T-cell (primary cell): ENCODE measurements around the gene CWC27. TPM values are rescaled to one million over a fixed set of nuclear protein-coding genes. Genes with fewer than 3 reads are reported as not detected.

Experiments used
- ATAC-seq, 4 experiments: fragments of 200-7000 bp in 3 of 4; fragments of 150-1000 bp in 1 of 4; cut with Tn5 transposase; replicated peaks in 1 of 4; 1 replicate in 3 of 4; 2 replicates in 1 of 4; pipeline ENCODE4 v1.10.0; 2021; ENCODE audit warnings: moderate library complexity in 3 of 4, mild to moderate bottlenecking in 2 of 4, moderate number of reproducible peaks in 1 of 4
- CTCF ChIA-PET, 2 donors: fragments of 300-600 bp; sonication (Branson Sonifier 250); formaldehyde crosslinking; loops; one replicate each; lab custom pipeline; 2022; ENCODE audit warnings: antibody characterized with exemption in 2 of 2; lab: Charles Lee
- POLR2A ChIA-PET, 2 donors: fragments of 300-600 bp; sonication (Branson Sonifier 250); formaldehyde crosslinking; loops; one replicate each; lab custom pipeline; 2022; ENCODE audit warnings: antibody characterized with exemption in 2 of 2; lab: Charles Lee
- DNase-seq, 35 experiments: peaks; one replicate each; pipeline versions ENCODE4 v3.0.0 to v3.0.0-alpha.2; 2013 to 2023
- H3K27ac ChIP-seq: one replicate; pipeline ENCODE4 v1.5.1; 2013; ENCODE audit warnings: low read length
- H3K27me3 ChIP-seq, 2 experiments: replicated peaks in 1 of 2; 1 replicate in 1 of 2; 2 replicates in 1 of 2; pipeline versions ENCODE4 v1.6.1 to v1.7.0; 2013; ENCODE audit warnings: low read length in 1 of 2, mixed read lengths in 1 of 2; ENCODE audit not compliant: control insufficient read depth in 2 of 2, insufficient read depth in 2 of 2; ENCODE audit errors: extremely low read depth in 1 of 2
- H3K36me3 ChIP-seq, 2 donors: 1 replicate in 1 of 2; 2 replicates in 1 of 2; pipeline versions ENCODE4 v1.6.1 to v1.7.0; 2013; ENCODE audit warnings: low read length in 1 of 2; ENCODE audit not compliant: control insufficient read depth in 2 of 2, insufficient read depth in 1 of 2; ENCODE audit errors: extremely low read depth in 1 of 2
- H3K4me1 ChIP-seq, 2 experiments: 1 replicate in 1 of 2; 2 replicates in 1 of 2; pipeline versions ENCODE4 v1.6.1 to v1.7.0; 2013; ENCODE audit warnings: low read length in 2 of 2, mixed read lengths in 1 of 2; ENCODE audit not compliant: insufficient read depth in 2 of 2, control insufficient read depth in 1 of 2; ENCODE audit errors: extremely low read depth in 1 of 2
- H3K4me3 ChIP-seq, 2 donors: 1 replicate in 1 of 2; 2 replicates in 1 of 2; pipeline versions ENCODE4 v1.5.1 to v1.7.0; 2013; ENCODE audit warnings: mild to moderate bottlenecking in 2 of 2, low read length in 1 of 2, moderate library complexity in 1 of 2; ENCODE audit not compliant: control insufficient read depth in 1 of 2; ENCODE audit errors: extremely low read depth in 1 of 2
- H3K9me3 ChIP-seq: 2 replicates; pipeline ENCODE4 v1.7.0; 2013
- H3K27ac Mint-ChIP-seq, 2 donors: one replicate each; pipeline ENCODE4 v1.8.0; 2020 to 2021; ENCODE audit warnings: mild to moderate bottlenecking in 2 of 2, mixed read lengths in 2 of 2
- H3K27me3 Mint-ChIP-seq, 2 donors: one replicate each; pipeline ENCODE4 v1.8.0; 2021 to 2022; ENCODE audit warnings: mixed read lengths in 2 of 2
- H3K36me3 Mint-ChIP-seq: one replicate; pipeline ENCODE4 v1.8.0; 2021; ENCODE audit warnings: mixed read lengths
- H3K4me1 Mint-ChIP-seq, 3 donors: one replicate each; pipeline ENCODE4 v1.8.0; 2020 to 2022; ENCODE audit warnings: mixed read lengths in 3 of 3, mild to moderate bottlenecking in 1 of 3
- H3K4me3 Mint-ChIP-seq, 3 donors: one replicate each; pipeline ENCODE4 v1.8.0; 2020 to 2022; ENCODE audit warnings: mild to moderate bottlenecking in 3 of 3, mixed read lengths in 3 of 3, moderate library complexity in 3 of 3
- H3K9me3 Mint-ChIP-seq, 3 donors: one replicate each; pipeline ENCODE4 v1.8.0; 2020 to 2022; ENCODE audit warnings: mixed read lengths in 3 of 3
- WGBS: methylation state at CpG from one replicate; pipeline ENCODE4 v1.1.5; 2013; ENCODE audit warnings: missing lambda C conversion rate; ENCODE audit not compliant: insufficient coverage; 5-methylcytosine and 5-hydroxymethylcytosine counted together
- total RNA-seq, 35 experiments: library from RNA in 6 of 35; stranded (reverse) in 6 of 35; fragments of 120-200 nt in 1 of 35; gene quantifications; one replicate each; pipeline versions ENCODE4 v1.2.1 to v1.2.4 and lab custom pipeline; 2013 to 2026

The CWC27 gene
- total RNA-seq, 5 donors from 2014 or later (not counting 1 experiment from before 2014, with no cell fraction given): 15.5 to 32.3 (median 18.8) TPM

DNA sequence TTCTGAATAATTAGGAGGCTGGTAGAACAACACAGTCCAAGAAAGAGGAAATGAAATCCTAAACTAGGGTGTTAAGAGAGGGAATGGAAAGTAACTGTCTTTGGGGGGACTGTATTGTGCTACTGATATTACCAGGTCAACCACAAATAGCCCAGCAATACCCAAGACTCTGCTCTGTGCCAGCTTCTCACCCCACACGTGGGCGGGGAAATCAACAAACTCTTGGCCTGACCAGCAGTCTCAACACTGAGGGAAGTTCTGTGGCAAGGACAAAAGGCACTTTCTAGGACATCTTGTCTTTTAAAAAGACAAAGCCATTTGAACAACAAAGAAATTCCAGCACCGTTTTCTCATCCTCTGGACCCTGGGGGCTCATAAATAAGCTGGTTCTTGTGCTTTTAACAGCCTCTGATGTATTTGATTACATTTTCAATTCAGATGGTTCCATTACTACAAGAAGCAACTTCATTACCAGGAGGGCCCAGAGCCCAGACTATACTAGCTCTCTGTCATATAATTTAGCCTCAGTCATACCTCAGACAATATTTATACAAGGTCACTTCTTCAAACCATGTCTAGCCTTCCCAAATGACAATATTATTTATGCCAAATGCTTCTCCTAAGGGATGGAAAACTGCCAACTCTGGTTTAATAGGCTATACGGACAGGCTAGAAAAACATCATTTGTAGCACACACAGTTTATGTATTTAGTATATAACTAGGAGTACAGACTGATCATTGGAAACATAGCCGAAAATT lies 297.8 kb downstream of the CWC27 start:
- Mint-ChIP-seq H3K4me3 (no peak overlapping the region), H3K4me1 (no peaks in the 10 kb centered on the region), H3K36me3 (no peaks in the 10 kb centered on the region), H3K27me3 (peaks cover 8 to 12% of the 10 kb centered on the region in 2 donors), H3K9me3 (no peaks in the 10 kb centered on the region), H3K27ac (no peak overlapping the region)
- Histone ChIP-seq H3K9me3 (no peaks in the 10 kb centered on the region), H3K4me3 (no peak overlapping the region), H3K27ac (no peak overlapping the region), H3K27me3 (no peaks in the 10 kb centered on the region), H3K4me1 (no peaks in the 10 kb centered on the region), H3K36me3 (no peaks in the 10 kb centered on the region)
- WGBS: 56% methylated on average over 3 of the region's 5 CpGs
- POLR2A ChIA-PET: no interaction called here
- ATAC-seq (no peak), DNase-seq (no peak)
- CTCF ChIA-PET: no interaction called here

DNA sequence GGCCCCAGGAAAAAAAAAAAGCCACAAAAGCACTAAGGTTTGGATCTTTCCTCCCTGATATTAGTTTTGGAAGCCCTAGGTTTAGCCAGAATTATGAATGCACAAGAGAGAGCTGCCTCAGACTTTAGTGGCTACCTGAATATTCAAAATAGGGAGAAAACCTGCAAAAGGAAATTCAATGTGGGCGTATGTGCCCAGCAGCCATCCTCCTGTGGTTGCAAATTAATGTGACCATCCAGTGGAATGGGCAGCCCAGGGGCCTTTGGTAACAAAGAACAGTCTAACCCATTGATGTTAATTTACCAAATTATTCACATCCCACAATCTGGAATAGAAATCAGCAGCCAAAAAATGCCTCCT lies 298.4 kb downstream of the CWC27 start:
- POLR2A ChIA-PET: no interaction called here

More for the DNA sequence above, 298.4 kb downstream of the CWC27 start:
- ATAC-seq (no peak), DNase-seq (no peak)
- 100% methylated on average over 1 of the region's 1 CpG for WGBS
- no peak overlapping the region for H3K27ac Mint-ChIP-seq
- H3K4me3 Mint-ChIP-seq: no peak overlapping the region
- H3K27me3 ChIP-seq: no peaks in the 10 kb centered on the region
- H3K4me1 Mint-ChIP-seq: no peaks in the 10 kb centered on the region
- H3K9me3 ChIP-seq: no peaks in the 10 kb centered on the region
- peaks cover 8 to 12% of the 10 kb centered on the region in 2 donors for H3K27me3 Mint-ChIP-seq
- no peak overlapping the region for H3K4me3 ChIP-seq
- CTCF ChIA-PET: no interaction called here
- H3K27ac ChIP-seq: no peak overlapping the region
- no peaks in the 10 kb centered on the region for H3K36me3 Mint-ChIP-seq
- H3K9me3 Mint-ChIP-seq: no peaks in the 10 kb centered on the region
- no peaks in the 10 kb centered on the region for H3K4me1 ChIP-seq
- H3K36me3 ChIP-seq: no peaks in the 10 kb centered on the region

Other genes starting within 250 kb of the CWC27 start
- gene SHISAL2B, start 78.4 kb upstream of the CWC27 start, total RNA-seq: not detected
- 10 to 100 TPM; 16.2 to 26.4 (median 22.7) TPM for gene SREK1IP1, start 239 bp upstream of the CWC27 start, total RNA-seq